Esophagus muscularis mucosa (tissue), 4 donors: ENCODE data around the gene HCK.

Experiments
- EP300 ChIP-seq: sonication (generic); formaldehyde crosslinking; IDR thresholded peaks from one replicate; pipeline ENCODE4 v1.6.1; 2017; ENCODE audit warnings: antibody characterized with exemption
- POLR2A ChIP-seq: fragments of 450-650 bp; IDR thresholded peaks from one replicate; pipeline ENCODE4 v1.6.1; 2017; ENCODE audit warnings: antibody characterized with exemption, moderate library complexity, mild to moderate bottlenecking, low read depth
- POLR2AphosphoS5 ChIP-seq, 2 donors: sonication (generic); formaldehyde crosslinking; IDR thresholded peaks; one replicate each; pipeline ENCODE4 v1.6.1; 2017; ENCODE audit warnings: antibody characterized with exemption in 2 of 2
- TF ChIP-seq, protein P1 (sequence below), 3 experiments: fragments of 200-600 bp in 2 of 3; fragments of 450-650 bp in 1 of 3; sonication (generic) in 2 of 3; IDR thresholded peaks; one replicate each; pipeline ENCODE4 v1.5.1; 2017 to 2019; ENCODE audit warnings: antibody characterized with exemption in 3 of 3, mild to moderate bottlenecking in 2 of 3, moderate library complexity in 1 of 3

DNA sequence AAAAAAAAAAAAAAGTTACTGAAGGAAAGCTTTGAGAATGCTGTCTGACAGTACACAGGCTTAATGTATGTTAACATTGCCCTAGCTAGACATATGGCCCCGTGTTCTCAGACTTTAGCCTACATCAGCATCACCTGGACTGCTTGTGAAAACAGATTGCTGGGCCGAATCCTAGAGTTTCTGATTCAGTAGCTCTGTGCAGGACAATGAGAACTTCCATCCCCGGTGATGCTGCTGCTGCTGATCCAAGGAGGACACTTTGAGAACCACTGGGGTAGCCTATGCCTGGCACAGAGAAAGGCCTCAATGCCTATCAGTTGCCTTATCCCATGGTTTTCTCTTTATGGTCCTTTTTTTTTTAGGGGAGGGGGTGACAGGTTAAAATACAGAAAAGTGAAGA, 1.6 kb downstream of the HCK start:
- TF ChIP-seq, protein P1, sequence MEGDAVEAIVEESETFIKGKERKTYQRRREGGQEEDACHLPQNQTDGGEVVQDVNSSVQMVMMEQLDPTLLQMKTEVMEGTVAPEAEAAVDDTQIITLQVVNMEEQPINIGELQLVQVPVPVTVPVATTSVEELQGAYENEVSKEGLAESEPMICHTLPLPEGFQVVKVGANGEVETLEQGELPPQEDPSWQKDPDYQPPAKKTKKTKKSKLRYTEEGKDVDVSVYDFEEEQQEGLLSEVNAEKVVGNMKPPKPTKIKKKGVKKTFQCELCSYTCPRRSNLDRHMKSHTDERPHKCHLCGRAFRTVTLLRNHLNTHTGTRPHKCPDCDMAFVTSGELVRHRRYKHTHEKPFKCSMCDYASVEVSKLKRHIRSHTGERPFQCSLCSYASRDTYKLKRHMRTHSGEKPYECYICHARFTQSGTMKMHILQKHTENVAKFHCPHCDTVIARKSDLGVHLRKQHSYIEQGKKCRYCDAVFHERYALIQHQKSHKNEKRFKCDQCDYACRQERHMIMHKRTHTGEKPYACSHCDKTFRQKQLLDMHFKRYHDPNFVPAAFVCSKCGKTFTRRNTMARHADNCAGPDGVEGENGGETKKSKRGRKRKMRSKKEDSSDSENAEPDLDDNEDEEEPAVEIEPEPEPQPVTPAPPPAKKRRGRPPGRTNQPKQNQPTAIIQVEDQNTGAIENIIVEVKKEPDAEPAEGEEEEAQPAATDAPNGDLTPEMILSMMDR (IDR thresholded peaks at IDR 0.05): no peak
- TF ChIP-seq POLR2A (no peak), POLR2AphosphoS5 (IDR thresholded peaks at IDR 0.05) (no peak), EP300 (no peak)
